ENCODE measurements around the gene IQSEC3.

The IQSEC3 gene

DNA sequence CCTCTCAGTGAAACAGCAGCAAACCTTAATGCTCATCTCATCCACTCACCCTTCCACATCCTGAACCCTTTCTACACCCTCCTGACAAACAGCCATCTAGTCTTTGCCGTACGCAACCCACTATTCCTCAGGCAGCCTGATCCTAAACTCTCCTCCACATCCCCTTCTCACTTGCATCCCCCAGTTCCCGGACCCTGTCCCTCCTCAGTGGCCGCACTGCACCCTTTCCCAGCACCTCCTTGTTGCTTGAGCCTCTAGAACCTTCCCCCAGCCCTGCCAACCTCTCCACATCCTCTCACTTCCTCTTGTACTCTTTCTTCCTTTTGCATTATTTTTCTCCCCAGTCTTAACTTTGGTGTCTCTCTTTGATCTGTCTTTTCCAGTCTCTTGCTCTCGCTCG lies 42.9 kb downstream of the IQSEC3 start:
- Mint-ChIP-seq H3K4me3 (no peak overlapping the region), H3K27ac (no peak overlapping the region), H3K9me3 (no peaks in the 10 kb centered on the region), H3K36me3 (no peaks in the 10 kb centered on the region), H3K4me1 (peaks cover 10% of the 10 kb centered on the region)
- DNase-seq (ENCODE audit: low spot score in 2 of 2) (no peak), ATAC-seq (no peak)

DNA sequence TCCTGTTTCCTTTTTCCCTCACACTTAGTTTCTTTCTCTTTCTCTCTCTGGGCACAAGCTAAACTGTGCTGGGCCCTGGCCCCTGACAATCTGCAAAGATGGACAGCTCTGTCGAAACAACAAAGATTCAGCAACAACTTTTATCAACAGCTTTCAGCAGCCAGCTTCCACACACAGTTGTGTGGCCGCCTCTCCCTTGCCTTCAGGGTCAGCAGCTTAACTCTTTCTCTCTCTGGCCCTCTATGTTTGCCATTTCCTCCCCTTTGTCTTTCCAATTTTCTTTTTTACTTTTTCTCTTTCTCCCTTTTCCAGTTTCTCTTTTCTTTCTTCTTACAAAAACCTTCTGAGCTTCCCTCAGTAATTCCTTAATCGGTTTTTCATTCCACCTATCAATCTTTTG lies 43.3 kb downstream of the IQSEC3 start:
- no peak for ATAC-seq
- DNase-seq (ENCODE audit: low spot score in 2 of 2) = no peak
- no peaks in the 10 kb centered on the region for H3K9me3 Mint-ChIP-seq
- no peaks in the 10 kb centered on the region for H3K36me3 Mint-ChIP-seq
- no peak overlapping the region for H3K27ac Mint-ChIP-seq
- no peak overlapping the region for H3K4me3 Mint-ChIP-seq
- peaks cover 10% of the 10 kb centered on the region for H3K4me1 Mint-ChIP-seq

DNA sequence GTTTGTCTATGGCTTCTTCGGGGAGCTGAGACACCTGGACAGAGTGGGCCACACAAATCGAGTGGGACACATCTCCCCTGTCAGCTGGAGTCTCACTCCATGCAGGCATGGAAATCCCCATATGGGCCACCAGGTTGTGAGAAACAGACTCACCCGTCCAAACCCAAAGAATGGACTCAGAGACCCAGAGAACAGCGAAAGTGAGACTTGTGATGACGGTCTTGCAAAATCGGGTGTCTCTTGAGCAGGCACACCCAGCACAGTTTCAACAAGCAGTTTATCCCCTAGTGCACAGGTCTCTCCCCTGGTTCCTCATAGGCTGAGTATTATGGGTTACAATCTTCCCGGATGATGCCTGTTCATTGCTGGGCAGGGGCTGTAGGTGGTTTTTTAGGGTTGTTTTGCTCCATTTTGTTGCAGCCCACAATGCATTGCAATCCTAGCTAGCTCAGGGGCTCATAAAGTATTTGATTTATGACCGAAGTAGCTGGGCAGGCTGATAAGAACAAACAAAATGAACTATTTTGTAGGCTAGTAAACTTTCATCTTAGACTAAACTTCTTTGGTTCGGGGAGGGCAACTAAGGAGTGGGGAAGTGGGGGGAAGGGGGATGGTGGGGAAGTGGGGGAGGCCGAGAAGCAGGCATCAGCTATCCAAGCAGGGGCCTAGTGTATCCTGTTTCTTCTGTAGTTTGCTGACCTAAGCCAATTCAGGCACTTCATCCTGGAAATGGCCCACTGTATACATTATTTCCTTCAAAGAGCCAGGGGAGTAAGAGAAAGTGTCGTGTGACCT lies 45.3 kb downstream of the IQSEC3 start:
- no peak for DNase-seq (ENCODE audit: low spot score in 2 of 2)
- Mint-ChIP-seq H3K27ac (no peak overlapping the region), H3K4me3 (no peak overlapping the region), H3K4me1 (peaks cover 10% of the 10 kb centered on the region), H3K36me3 (no peaks in the 10 kb centered on the region), H3K9me3 (no peaks in the 10 kb centered on the region)
- ATAC-seq = no peak

DNA sequence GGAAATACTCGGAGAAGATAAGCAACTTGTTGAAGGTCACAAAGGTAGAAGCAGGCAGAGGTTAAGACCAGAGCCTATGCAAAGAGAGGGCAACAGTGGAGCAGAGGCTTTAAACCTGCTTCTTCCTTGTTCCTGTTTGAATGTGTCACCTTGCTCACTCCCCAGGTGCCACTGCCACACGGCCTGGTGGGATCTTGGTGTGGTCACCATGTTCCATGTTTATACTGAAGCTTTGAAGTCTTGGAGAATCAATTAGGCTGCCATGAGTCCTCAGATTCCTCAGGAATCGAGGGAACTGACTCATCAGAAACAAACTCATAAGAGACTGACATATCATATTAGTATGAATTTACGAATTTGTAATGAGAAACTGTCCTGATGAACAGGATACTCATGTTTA lies 46.8 kb downstream of the IQSEC3 start:
- peaks cover 10% of the 10 kb centered on the region for H3K4me1 Mint-ChIP-seq
- H3K9me3 Mint-ChIP-seq = no peaks in the 10 kb centered on the region
- ATAC-seq = no peak
- H3K4me3 Mint-ChIP-seq = no peak overlapping the region
- H3K27ac Mint-ChIP-seq = no peak overlapping the region
- DNase-seq (ENCODE audit: low spot score in 2 of 2) = no peak
- no peaks in the 10 kb centered on the region for H3K36me3 Mint-ChIP-seq

DNA sequence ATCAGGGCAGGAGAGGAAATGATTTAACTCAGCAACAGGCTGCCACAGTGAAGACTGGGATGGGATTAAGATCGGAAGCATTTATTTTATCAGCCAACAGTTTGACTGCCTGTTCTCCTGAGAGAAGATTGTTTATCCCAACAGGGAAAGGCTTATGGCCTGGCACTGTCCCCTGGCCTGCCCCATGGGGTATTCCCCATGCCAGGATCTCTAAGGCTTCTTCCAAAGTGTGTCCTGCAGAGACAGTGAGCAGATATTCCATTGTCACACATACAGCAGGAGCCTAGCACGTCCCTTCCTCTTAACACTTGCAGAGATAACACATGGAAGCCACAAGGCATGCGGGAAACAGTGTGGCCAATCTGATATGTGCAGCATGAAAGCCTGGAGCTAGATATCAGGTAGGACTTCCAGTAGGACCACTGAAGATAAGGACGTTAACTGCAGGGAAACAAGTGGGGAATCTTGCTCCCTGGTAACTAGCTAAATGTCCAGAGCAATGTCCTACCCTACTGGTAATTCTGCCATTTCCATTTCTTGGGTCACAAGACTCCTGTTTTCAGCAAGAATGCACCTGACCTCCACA lies 48.2 kb downstream of the IQSEC3 start:
- no peak overlapping the region for H3K27ac Mint-ChIP-seq
- H3K4me3 Mint-ChIP-seq = no peak overlapping the region
- H3K9me3 Mint-ChIP-seq = no peaks in the 10 kb centered on the region
- ATAC-seq (no peak), DNase-seq (ENCODE audit: low spot score in 2 of 2) (no peak)
- no peaks in the 10 kb centered on the region for H3K36me3 Mint-ChIP-seq
- H3K4me1 Mint-ChIP-seq = peaks cover 6% of the 10 kb centered on the region

DNA sequence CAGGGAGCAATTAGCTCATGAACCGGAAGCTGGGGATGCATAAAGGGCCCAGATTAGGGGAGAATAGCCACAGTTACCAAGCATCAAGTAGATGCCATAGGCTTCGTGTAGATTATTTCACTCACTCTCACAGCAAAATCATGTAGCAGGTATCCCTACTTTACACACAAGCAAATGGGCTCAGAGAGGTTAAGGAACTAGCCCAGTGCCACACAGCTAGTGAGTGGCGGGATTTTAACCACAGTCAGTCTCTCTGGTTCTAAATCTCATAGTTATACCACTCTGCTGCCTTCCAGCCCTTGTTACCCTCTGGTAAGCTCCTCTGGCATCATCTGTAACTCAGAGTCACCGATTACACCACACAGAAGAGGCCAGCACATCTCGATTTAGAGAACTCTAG lies 49.0 kb downstream of the IQSEC3 start:
- H3K36me3 Mint-ChIP-seq = no peaks in the 10 kb centered on the region
- ATAC-seq = no peak
- H3K27ac Mint-ChIP-seq = no peak overlapping the region
- no peak overlapping the region for H3K4me3 Mint-ChIP-seq
- no peaks in the 10 kb centered on the region for H3K4me1 Mint-ChIP-seq
- no peaks in the 10 kb centered on the region for H3K9me3 Mint-ChIP-seq
- DNase-seq (ENCODE audit: low spot score in 2 of 2) = no peak

DNA sequence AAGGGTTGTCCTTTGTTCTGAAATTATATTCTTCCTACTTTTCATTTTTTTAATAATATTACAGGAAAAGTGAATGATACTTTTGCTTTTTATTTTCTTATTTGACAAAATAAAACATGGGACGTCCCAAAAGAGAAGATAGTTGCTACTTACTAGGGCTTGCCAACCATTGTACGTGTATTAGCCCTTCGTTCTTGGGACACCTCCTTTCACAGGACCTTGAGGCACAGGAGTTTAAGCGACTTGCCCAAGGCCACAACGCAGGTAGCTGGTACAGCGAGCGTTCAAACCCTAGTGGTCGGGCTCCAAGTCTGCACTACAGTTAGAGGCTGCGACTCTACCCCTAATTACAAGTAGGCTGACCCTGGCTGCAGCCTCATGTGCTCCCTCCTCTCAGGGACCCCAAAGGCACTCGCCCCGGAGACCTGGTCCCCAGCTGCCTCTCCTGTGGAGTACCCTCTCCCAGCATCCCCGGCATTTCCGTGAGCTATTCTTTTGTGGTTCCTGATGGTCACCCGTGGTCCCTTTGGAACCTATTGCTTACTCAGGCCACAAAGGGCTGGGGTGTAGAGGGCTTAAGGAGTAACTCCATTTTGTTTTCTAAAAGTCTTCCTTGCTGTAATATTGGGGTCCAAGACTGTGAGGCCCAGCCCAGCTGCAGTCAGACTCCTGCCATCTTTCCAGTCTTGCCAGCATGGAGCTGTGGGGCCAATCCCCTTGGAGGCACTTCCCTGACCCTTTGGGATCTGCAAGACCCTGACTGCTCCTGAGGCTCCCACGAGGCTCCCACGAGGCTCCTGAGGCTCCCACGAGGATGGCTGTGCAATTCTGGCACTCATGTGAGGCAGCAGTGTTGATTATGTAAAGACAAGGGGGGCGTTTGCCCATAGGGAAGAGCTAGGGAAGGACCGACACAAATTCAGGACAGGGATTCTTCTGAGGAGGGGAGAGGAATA lies 49.7 kb downstream of the IQSEC3 start:
- DNase-seq (ENCODE audit: low spot score in 2 of 2) = no peak
- H3K27ac Mint-ChIP-seq = no peak overlapping the region
- ATAC-seq = no peak
- H3K4me3 Mint-ChIP-seq = no peak overlapping the region
- H3K36me3 Mint-ChIP-seq = no peaks in the 10 kb centered on the region
- no peaks in the 10 kb centered on the region for H3K4me1 Mint-ChIP-seq
- no peaks in the 10 kb centered on the region for H3K9me3 Mint-ChIP-seq

DNA sequence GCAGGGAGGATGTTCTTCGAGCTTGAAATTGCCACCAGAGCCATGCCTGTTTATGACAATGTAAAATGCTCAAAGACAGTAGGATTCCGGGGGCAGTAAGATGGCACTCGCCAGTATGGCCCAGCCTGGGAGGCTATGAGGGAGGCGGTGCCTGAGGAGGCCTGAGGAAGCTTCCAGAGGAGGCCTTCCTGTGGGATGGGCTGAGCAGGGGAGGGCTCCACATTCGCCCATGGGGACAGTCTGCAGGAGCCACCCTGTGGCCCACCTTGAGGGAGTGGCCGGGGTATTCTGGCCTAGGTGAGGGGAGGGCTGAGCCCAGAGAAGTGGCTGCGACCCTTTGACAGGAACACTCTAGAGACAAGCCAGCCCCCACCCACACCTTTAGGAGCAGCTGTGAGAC lies 50.7 kb downstream of the IQSEC3 start:
- H3K4me1 Mint-ChIP-seq = no peaks in the 10 kb centered on the region
- no peak overlapping the region for H3K27ac Mint-ChIP-seq
- no peak for ATAC-seq
- H3K36me3 Mint-ChIP-seq = no peaks in the 10 kb centered on the region
- no peak overlapping the region for H3K4me3 Mint-ChIP-seq
- no peaks in the 10 kb centered on the region for H3K9me3 Mint-ChIP-seq
- no peak for DNase-seq (ENCODE audit: low spot score in 2 of 2)

DNA sequence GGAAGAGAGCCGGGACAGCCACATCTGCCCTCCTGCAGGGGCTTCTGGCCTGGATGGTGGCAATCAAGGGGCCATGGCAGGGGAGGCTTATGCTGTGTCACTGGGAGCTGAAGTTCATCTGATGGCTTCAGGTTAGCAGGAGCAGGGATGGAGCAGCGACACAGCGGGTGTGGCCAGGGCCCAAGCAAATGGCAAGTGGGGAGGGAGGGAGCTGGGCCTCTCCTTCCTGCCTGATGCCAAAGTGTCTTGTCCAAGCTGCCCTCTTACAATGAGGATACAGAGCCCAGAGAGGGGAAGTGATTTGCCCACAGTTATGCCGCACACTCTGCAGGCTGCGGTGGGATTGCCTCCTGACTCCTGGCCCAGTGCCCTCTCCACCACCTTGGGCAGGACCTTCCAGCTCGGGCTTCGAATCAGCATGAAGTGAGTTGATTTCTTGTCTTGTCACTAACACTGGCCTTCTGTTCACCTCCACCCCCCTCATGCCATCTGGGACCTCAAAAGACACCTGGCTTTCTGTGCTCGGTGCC lies 51.3 kb downstream of the IQSEC3 start:
- no peak overlapping the region for H3K27ac Mint-ChIP-seq
- ATAC-seq = no peak

DNA sequence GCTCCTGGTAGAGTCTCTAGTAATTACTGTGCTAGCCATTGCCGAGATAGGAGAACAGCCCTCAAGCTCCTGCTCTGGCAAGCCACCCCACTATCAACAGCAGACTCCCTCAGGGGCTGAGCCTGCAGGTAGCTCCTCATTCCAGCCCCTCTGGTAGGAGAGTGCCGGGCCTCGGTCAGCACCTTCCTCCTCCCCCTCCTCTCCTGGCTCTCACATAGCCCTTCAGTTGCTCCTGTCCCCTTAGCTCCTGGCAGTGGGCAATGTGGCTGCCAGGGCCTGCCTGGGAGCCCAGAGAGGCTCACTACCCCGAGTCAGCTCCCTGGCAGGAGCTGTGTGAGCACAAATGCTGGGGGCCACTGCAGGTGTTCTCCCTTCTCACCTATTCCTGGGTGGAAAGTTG lies 52.0 kb downstream of the IQSEC3 start:
- ATAC-seq (no peak), DNase-seq (ENCODE audit: low spot score in 2 of 2) (no peak)
- H3K4me1 Mint-ChIP-seq = no peaks in the 10 kb centered on the region
- no peaks in the 10 kb centered on the region for H3K36me3 Mint-ChIP-seq
- no peaks in the 10 kb centered on the region for H3K9me3 Mint-ChIP-seq
- no peak overlapping the region for H3K4me3 Mint-ChIP-seq
- H3K27ac Mint-ChIP-seq = no peak overlapping the region

More for the DNA sequence above, 51.3 kb downstream of the IQSEC3 start:
- Mint-ChIP-seq H3K4me3 (no peak overlapping the region), H3K36me3 (no peaks in the 10 kb centered on the region), H3K9me3 (no peaks in the 10 kb centered on the region), H3K4me1 (no peaks in the 10 kb centered on the region)
- DNase-seq (ENCODE audit: low spot score in 2 of 2) = no peak

DNA sequence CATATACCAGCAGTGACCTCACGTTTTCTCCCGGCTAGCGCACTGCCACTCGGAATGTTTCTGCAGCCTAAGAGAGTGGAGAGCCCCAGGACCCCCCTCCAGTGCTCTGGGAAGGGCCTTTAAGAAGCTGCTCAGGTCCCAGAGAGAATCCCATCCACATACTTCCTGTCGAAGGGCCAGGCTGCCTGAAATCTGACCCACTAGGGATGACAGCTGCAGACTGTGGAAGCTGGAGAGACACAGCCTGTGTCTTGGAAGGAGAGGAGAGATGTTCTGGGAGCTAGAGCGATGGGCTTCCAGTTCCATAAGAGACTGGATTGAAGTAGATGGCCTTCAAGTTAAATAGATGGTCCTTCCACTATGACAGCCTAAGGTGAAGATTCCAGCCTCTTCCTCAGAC lies 54.4 kb downstream of the IQSEC3 start:
- no peaks in the 10 kb centered on the region for H3K4me1 Mint-ChIP-seq
- H3K36me3 Mint-ChIP-seq = no peaks in the 10 kb centered on the region
- no peak overlapping the region for H3K27ac Mint-ChIP-seq
- H3K9me3 Mint-ChIP-seq = no peaks in the 10 kb centered on the region
- DNase-seq (ENCODE audit: low spot score in 2 of 2) = no peak
- no peak overlapping the region for H3K4me3 Mint-ChIP-seq
- no peak for ATAC-seq

DNA sequence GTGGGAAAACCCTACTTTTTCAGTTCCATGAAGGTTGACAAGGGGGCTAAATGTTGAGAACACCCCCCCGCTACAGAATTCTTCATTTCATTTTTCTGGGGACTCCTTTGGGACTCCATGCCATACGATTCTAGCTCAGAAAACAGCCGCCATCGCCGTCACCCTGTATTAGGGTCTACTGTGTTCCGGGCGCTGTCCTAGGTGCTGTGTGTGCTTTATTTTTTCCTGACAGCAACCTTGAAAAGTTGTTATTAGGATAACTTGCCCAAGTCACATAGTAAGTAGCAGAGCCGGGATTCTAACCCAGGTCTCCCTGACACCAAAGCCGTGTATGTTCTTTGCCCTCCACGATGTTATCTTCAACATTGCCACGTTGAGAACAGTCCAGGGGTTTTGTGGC lies 55.1 kb downstream of the IQSEC3 start:
- Mint-ChIP-seq H3K27ac (no peak overlapping the region), H3K9me3 (no peaks in the 10 kb centered on the region), H3K4me3 (no peak overlapping the region), H3K36me3 (no peaks in the 10 kb centered on the region), H3K4me1 (no peaks in the 10 kb centered on the region)
- no peak for DNase-seq (ENCODE audit: low spot score in 2 of 2)
- ATAC-seq = no peak

DNA sequence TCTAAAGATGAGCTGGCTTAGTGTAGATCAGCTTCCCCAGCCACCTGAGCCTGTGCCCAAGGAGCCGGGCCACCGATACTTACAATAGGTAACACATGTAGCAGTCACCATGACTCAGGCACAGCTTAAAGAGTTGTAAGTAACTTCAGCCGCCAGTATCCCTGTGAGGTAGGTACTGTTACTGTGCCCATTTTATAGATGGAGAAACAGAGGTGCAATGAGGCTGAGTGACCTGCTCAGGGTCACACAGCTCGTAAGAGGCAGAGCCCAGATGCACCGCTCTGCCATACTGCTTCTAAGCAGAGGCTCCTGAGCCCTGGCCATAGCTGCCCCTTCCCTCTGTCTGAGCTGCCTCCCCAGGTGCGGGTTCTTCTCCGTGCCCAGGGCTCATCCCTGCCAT lies 58.5 kb downstream of the IQSEC3 start:
- no peaks in the 10 kb centered on the region for H3K36me3 Mint-ChIP-seq
- H3K9me3 Mint-ChIP-seq = no peaks in the 10 kb centered on the region
- H3K4me3 Mint-ChIP-seq = no peak overlapping the region
- no peak for ATAC-seq
- H3K4me1 Mint-ChIP-seq = no peaks in the 10 kb centered on the region
- H3K27ac Mint-ChIP-seq = no peak overlapping the region
- no peak for DNase-seq (ENCODE audit: low spot score in 2 of 2)

DNA sequence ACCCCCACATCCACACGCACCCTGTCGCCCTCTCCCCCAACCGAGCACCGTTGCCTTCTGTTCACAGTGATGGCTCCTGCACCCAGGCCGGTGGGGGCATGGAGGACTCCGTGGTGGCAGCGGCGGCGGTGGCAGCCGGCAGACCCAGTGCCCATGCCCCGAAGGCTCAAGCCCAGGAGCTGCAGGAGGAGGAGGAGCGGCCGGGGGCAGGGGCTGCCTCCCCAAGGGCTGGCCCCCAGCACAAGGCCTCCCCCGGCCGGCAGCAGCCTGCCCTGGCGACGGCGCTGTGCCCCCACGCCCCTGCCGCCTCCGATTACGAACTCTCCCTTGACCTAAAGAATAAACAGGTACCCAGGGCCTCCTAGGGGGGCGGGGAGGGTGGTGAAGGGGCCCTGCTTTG lies 59.0 kb downstream of the IQSEC3 start:
- Mint-ChIP-seq H3K4me3 (no peak overlapping the region), H3K4me1 (no peaks in the 10 kb centered on the region), H3K9me3 (no peaks in the 10 kb centered on the region), H3K36me3 (no peaks in the 10 kb centered on the region), H3K27ac (no peak overlapping the region)
- ATAC-seq = no peak
- no peak for DNase-seq (ENCODE audit: low spot score in 2 of 2)

DNA sequence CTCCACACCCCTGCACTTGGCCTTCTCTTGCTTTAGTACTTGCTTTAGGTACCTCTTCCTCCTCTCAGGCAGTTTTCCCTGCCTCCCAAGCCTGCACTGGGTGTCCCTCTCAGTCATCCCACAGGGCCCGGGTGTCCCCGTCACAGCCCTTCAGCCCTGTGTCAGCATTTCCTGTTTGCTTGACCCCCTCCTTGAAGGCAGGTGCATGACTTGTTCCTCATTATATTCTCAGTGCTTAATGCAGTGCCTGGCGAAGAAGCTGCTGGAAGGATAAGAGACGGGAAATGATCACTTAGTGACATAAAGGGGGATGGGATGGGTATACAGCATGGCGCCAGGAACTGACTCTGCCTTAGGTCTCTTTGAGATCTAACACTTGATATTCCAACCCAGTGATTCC lies 61.5 kb downstream of the IQSEC3 start:
- DNase-seq (ENCODE audit: low spot score in 2 of 2) = no peak
- no peaks in the 10 kb centered on the region for H3K9me3 Mint-ChIP-seq
- H3K4me3 Mint-ChIP-seq = no peak overlapping the region
- H3K27ac Mint-ChIP-seq = no peak overlapping the region
- no peak for ATAC-seq
- no peaks in the 10 kb centered on the region for H3K36me3 Mint-ChIP-seq
- no peaks in the 10 kb centered on the region for H3K4me1 Mint-ChIP-seq

All from stimulated activated effector memory CD8-positive, alpha-beta T cell treated with anti-CD3 and anti-CD28 coated beads, Interleukin-12 subunit alpha, Interleukin-12 subunit beta, amount 100 ng/mL, for 72 hours (primary cell).